ENCODE results near the gene KMT2E.
"Not testable (repeated sequence)": the region's sequence is repeated elsewhere in the genome, so short reads cannot be mapped to it uniquely, and the experiment has no call there.

The KMT2E gene

GRCh38 chr7:105037319-105037718, 23.3 kb downstream of the KMT2E start:
- no peak for DNase-seq (ENCODE audit: low spot score)
- ATAC-seq (ENCODE audit: low read depth) = no peak
- Histone ChIP-seq H3K4me3 (ENCODE audit: severe bottlenecking) (no peak overlapping the region), H3K9me3 (ENCODE audit: severe bottlenecking) (no peaks in the 10 kb centered on the region), H3K27me3 (ENCODE audit: insufficient read depth, poor library complexity, severe bottlenecking) (no peaks in the 10 kb centered on the region), H3K4me1 (ENCODE audit: insufficient read depth, poor library complexity, severe bottlenecking) (no peaks in the 10 kb centered on the region), H3K36me3 (ENCODE audit: low read depth) (peaks cover 54% of the 10 kb centered on the region), H3K27ac (ENCODE audit: poor library complexity, severe bottlenecking) (no peak overlapping the region)
- TF ChIP-seq CTCF (IDR thresholded peaks at IDR 0.05; ENCODE audit: poor library complexity, severe bottlenecking) = no peak

GRCh38 chr7:105044449-105045070, 30.6 kb downstream of the KMT2E start:
- DNase-seq (ENCODE audit: low spot score) = no peak
- Histone ChIP-seq H3K4me1 (ENCODE audit: insufficient read depth, poor library complexity, severe bottlenecking) (peaks cover 15% of the 10 kb centered on the region), H3K27ac (ENCODE audit: poor library complexity, severe bottlenecking) (no peak overlapping the region), H3K4me3 (ENCODE audit: severe bottlenecking) (no peak overlapping the region), H3K36me3 (ENCODE audit: low read depth) (peaks cover 96% of the 10 kb centered on the region), H3K9me3 (ENCODE audit: severe bottlenecking) (no peaks in the 10 kb centered on the region), H3K27me3 (ENCODE audit: insufficient read depth, poor library complexity, severe bottlenecking) (no peaks in the 10 kb centered on the region)
- TF ChIP-seq CTCF (IDR thresholded peaks at IDR 0.05; ENCODE audit: poor library complexity, severe bottlenecking) = no peak
- ATAC-seq (ENCODE audit: low read depth) = no peak

- H3K9me3 ChIP-seq (ENCODE audit: severe bottlenecking) = no peaks in the 10 kb centered on the region
- peaks cover 95% of the 10 kb centered on the region for H3K36me3 ChIP-seq (ENCODE audit: low read depth)
- peak; percentile 80; the same call in 2 of the 3 replicates for ATAC-seq (ENCODE audit: low read depth)
- peak overlapping the region; percentile 8 for H3K27ac ChIP-seq (ENCODE audit: poor library complexity, severe bottlenecking)
- H3K4me3 ChIP-seq (ENCODE audit: severe bottlenecking) = no peak overlapping the region
- H3K4me1 ChIP-seq (ENCODE audit: insufficient read depth, poor library complexity, severe bottlenecking) = peaks cover 15% of the 10 kb centered on the region
- H3K27me3 ChIP-seq (ENCODE audit: insufficient read depth, poor library complexity, severe bottlenecking) = no peaks in the 10 kb centered on the region
- no peak for TF ChIP-seq CTCF (IDR thresholded peaks at IDR 0.05; ENCODE audit: poor library complexity, severe bottlenecking)
- no peak for DNase-seq (ENCODE audit: low spot score)
Observed at GRCh38 chr7:105046414-105046813, 32.4 kb downstream of the KMT2E start.

- Histone ChIP-seq H3K4me1 (ENCODE audit: insufficient read depth, poor library complexity, severe bottlenecking) (peaks cover 15% of the 10 kb centered on the region), H3K4me3 (ENCODE audit: severe bottlenecking) (no peak overlapping the region), H3K9me3 (ENCODE audit: severe bottlenecking) (no peaks in the 10 kb centered on the region), H3K36me3 (ENCODE audit: low read depth) (peaks cover 94% of the 10 kb centered on the region), H3K27me3 (ENCODE audit: insufficient read depth, poor library complexity, severe bottlenecking) (no peaks in the 10 kb centered on the region), H3K27ac (ENCODE audit: poor library complexity, severe bottlenecking) (no peak overlapping the region)
- no peak for TF ChIP-seq CTCF (IDR thresholded peaks at IDR 0.05; ENCODE audit: poor library complexity, severe bottlenecking)
- DNase-seq (ENCODE audit: low spot score) (no peak), ATAC-seq (ENCODE audit: low read depth) (no peak)
Observed at GRCh38 chr7:105047932-105048331, 33.9 kb downstream of the KMT2E start.

- H3K36me3 ChIP-seq (ENCODE audit: low read depth) = peaks cover 83% of the 10 kb centered on the region
- no peak overlapping the region for H3K27ac ChIP-seq (ENCODE audit: poor library complexity, severe bottlenecking)
- TF ChIP-seq CTCF (IDR thresholded peaks at IDR 0.05; ENCODE audit: poor library complexity, severe bottlenecking) = no peak
- no peaks in the 10 kb centered on the region for H3K27me3 ChIP-seq (ENCODE audit: insufficient read depth, poor library complexity, severe bottlenecking)
- DNase-seq (ENCODE audit: low spot score) (no peak), ATAC-seq (ENCODE audit: low read depth) (no peak)
- no peak overlapping the region for H3K4me3 ChIP-seq (ENCODE audit: severe bottlenecking)
- peaks cover 11% of the 10 kb centered on the region for H3K4me1 ChIP-seq (ENCODE audit: insufficient read depth, poor library complexity, severe bottlenecking)
- H3K9me3 ChIP-seq (ENCODE audit: severe bottlenecking) = no peaks in the 10 kb centered on the region
Observed at GRCh38 chr7:105050493-105050892, 36.5 kb downstream of the KMT2E start.

- H3K4me1 ChIP-seq (ENCODE audit: insufficient read depth, poor library complexity, severe bottlenecking); H3K27ac ChIP-seq (ENCODE audit: poor library complexity, severe bottlenecking); DNase-seq (ENCODE audit: low spot score); ATAC-seq (ENCODE audit: low read depth); H3K27me3 ChIP-seq (ENCODE audit: insufficient read depth, poor library complexity, severe bottlenecking); H3K9me3 ChIP-seq (ENCODE audit: severe bottlenecking); H3K4me3 ChIP-seq (ENCODE audit: severe bottlenecking): not testable (repeated sequence)
- H3K36me3 ChIP-seq (ENCODE audit: low read depth) = peaks cover 82% of the 10 kb centered on the region
Observed at GRCh38 chr7:105050899-105051298, 36.9 kb downstream of the KMT2E start.
